HepG2 (cell line): ENCODE results near the gene C1orf141. TPM values are rescaled to one million over a fixed set of nuclear protein-coding genes. Genes with fewer than 3 reads are reported as not detected.
A peak's percentile ranks its signal among the peaks of the same experiment; 100 is the strongest.

Source experiments
- ATAC-seq: fragments of 200-7000 bp; cut with Tn5 transposase; 3 replicates; pipeline ENCODE4 v1.9.1; 2020; ENCODE audit warnings: mild to moderate bottlenecking, moderate library complexity
- BruUV-seq: library from RNA; stranded (reverse); fragments of 400-500 nt; replicated peaks from 2 replicates; lab custom pipeline; 2021; lab: Mats Ljungman, UMichigan
- CTCF ChIA-PET: fragments of 300-600 bp; formaldehyde crosslinking; extraction: SDS; loops from one replicate; lab custom pipeline; 2021; ENCODE audit warnings: low total read pairs, inconsistent platforms, low intra/inter-chr PET ratio; lab: Yijun Ruan, JAX
- POLR2A ChIA-PET: fragments of 350-600 bp; sonication (Branson Sonifier 250); formaldehyde crosslinking; loops from one replicate; lab custom pipeline; 2020; ENCODE audit warnings: antibody characterized with exemption, inconsistent platforms; lab: Yijun Ruan, JAX
- DNase-seq: peaks from one replicate; pipeline ENCODE4 v3.0.0-alpha.2; 2015; ENCODE audit warnings: low spot score
- FAIRE-seq: peaks from 3 replicates; lab custom pipeline; 2011; peaks lifted over from hg19 to GRCh38; lab: Jason Lieb, UNC
- H2AFZ ChIP-seq: one replicate; pipeline ENCODE4 v1.6.1; 2011; ENCODE audit warnings: low read length, inconsistent platforms
- H3K27ac ChIP-seq: fragments of 300-600 bp; 3 replicates; pipeline ENCODE4 v1.8.0; 2011; ENCODE audit warnings: mixed run types, mild to moderate bottlenecking, mixed read lengths, low read length, inconsistent platforms; ENCODE audit not compliant: insufficient read depth; ENCODE audit errors: extremely low read length
- H3K27me3 ChIP-seq, 2 experiments: fragments of 200-600 bp in 1 of 2; 2 replicates in 1 of 2; 3 replicates in 1 of 2; pipeline versions ENCODE4 v1.6.0 to v1.8.0; 2011; ENCODE audit warnings: low read length in 2 of 2, mild to moderate bottlenecking in 2 of 2, moderate library complexity in 2 of 2, inconsistent platforms in 1 of 2; ENCODE audit not compliant: insufficient read depth in 2 of 2, control insufficient read depth in 1 of 2
- H3K36me3 ChIP-seq, 2 experiments: fragments of 200-600 bp in 1 of 2; replicated peaks in 1 of 2; 2 replicates in 1 of 2; 3 replicates in 1 of 2; pipeline versions ENCODE4 v1.5.1 to v1.8.0; 2011; ENCODE audit warnings: low read length in 2 of 2, inconsistent platforms in 1 of 2; ENCODE audit not compliant: insufficient read depth in 2 of 2, control insufficient read depth in 1 of 2
- H3K4me1 ChIP-seq: 2 replicates; pipeline ENCODE4 v1.5.1; 2012; ENCODE audit warnings: low read length, inconsistent platforms; ENCODE audit not compliant: insufficient read depth
- H3K4me2 ChIP-seq: 2 replicates; pipeline ENCODE4 v1.6.0; 2011; ENCODE audit warnings: low read depth, low read length, inconsistent platforms
- H3K4me3 ChIP-seq, 3 experiments: fragments of 200-600 bp in 1 of 3; sonication (generic), shearing (Covaris generic) in 1 of 3; replicated peaks in 1 of 3; 2 replicates each; pipeline ENCODE4 v1.5.1; 2011 to 2016; ENCODE audit warnings: low read length in 3 of 3, inconsistent platforms in 2 of 3, low read depth in 2 of 3, mild to moderate bottlenecking in 2 of 3, control low read depth in 1 of 3, mixed read lengths in 1 of 3; ENCODE audit not compliant: insufficient read depth in 1 of 3
- H3K79me2 ChIP-seq: one replicate; pipeline ENCODE4 v1.6.1; 2011; ENCODE audit warnings: low read length, inconsistent platforms; ENCODE audit not compliant: insufficient read depth
- H3K9ac ChIP-seq: 2 replicates; pipeline ENCODE4 v1.6.0; 2011; ENCODE audit warnings: mild to moderate bottlenecking, low read depth, low read length, inconsistent platforms; ENCODE audit not compliant: insufficient read depth
- H3K9me3 ChIP-seq: 2 replicates; pipeline ENCODE4 v1.5.1; 2012; ENCODE audit warnings: mild to moderate bottlenecking, low read length
- H4K20me1 ChIP-seq: 2 replicates; pipeline ENCODE4 v1.6.0; 2011; ENCODE audit warnings: inconsistent platforms, mild to moderate bottlenecking, low read length, moderate library complexity; ENCODE audit not compliant: insufficient read depth
- HNF1A ChIP-seq, 2 experiments: sonication (generic) in 1 of 2; formaldehyde crosslinking in 1 of 2; IDR thresholded peaks; 2 replicates each; pipeline versions ENCODE4 v1.4.0 to v1.6.1; 2016 to 2020; ENCODE audit warnings: borderline replicate concordance in 1 of 2, low read depth in 1 of 2, mild to moderate bottlenecking in 1 of 2, missing genetic modification reagents in 1 of 2
- HNF4A ChIP-seq: sonication (generic); formaldehyde crosslinking; IDR thresholded peaks from 2 replicates; pipeline ENCODE4 v1.4.0; 2020; ENCODE audit warnings: missing genetic modification reagents
- MAFK ChIP-seq, 2 experiments: IDR thresholded peaks in 1 of 2; conservative IDR thresholded peaks in 1 of 2; 2 replicates each; pipeline ENCODE4 v1.6.1; 2011; ENCODE audit warnings: improper control_type of control experiment in 2 of 2, low read length in 2 of 2
- RFXANK ChIP-seq: IDR thresholded peaks from 2 replicates; pipeline ENCODE4 v1.6.1; 2016
- ZMYM3 ChIP-seq: sonication (generic); formaldehyde crosslinking; IDR thresholded peaks from 2 replicates; pipeline ENCODE4 v1.5.1; 2020; ENCODE audit warnings: mild to moderate bottlenecking, missing genetic modification reagents
- WGBS: methylation state at CpG from one replicate; pipeline ENCODE4 v1.1.6; 2017; ENCODE audit warnings: low lambda C conversion rate; 5-methylcytosine and 5-hydroxymethylcytosine counted together
- in situ Hi-C: cut with HindIII; loops from 2 replicates; pipeline ENCODE4 v1.10.0; 2017; ENCODE audit warnings: low pct_unique_long_range_greater_than_20kb; ENCODE audit not compliant: extremely low pct_ligation_motif_present
- intact Hi-C: fragments of 100-400 bp; cut with micrococcal nuclease; formaldehyde crosslinking; loops from one replicate; pipeline ENCODE4 v1.10.0; 2022; ENCODE audit not compliant: unreplicated experiment
- polyA plus RNA-seq, 8 experiments: library from polyadenylated mRNA; depleted of rRNA in 3 of 8; stranded (reverse) in 7 of 8; unstranded in 1 of 8; fragments of >200 nt; fragmentation: Illumina TruSeq in 4 of 8; extraction: Trizol in 4 of 8; gene quantifications; 2 replicates each; pipeline versions ENCODE4 v1.2.1 to v1.2.3, GENCODE V29; 2011 to 2016; ENCODE audit warnings: low read depth in 4 of 8, missing spikeins in 1 of 8, mixed read lengths in 1 of 8; ENCODE audit not compliant: insufficient read depth in 1 of 8
- total RNA-seq, 5 experiments: library from RNA; depleted of rRNA; stranded (reverse); fragments of >200 nt; fragmentation: Illumina TruSeq; extraction: Trizol; gene quantifications; 2 replicates each; pipeline ENCODE4 v1.2.3, GENCODE V29; 2016; ENCODE audit warnings: low read depth in 1 of 5

The C1orf141 gene
- total and polyA plus RNA-seq, 2 of the 13 experiments (the other 11 are each of a cell fraction or from before 2014, with no cell fraction given), result not detected

GRCh38 chr1:67140460-67140859 is 5.7 kb upstream of the C1orf141 start:
- POLR2A ChIA-PET, result no interaction called here
- intact Hi-C loops, result loop anchor here (10.0 kb wide), 1 partner anchor 206 kb away; no protein-coding TSS in a partner anchor
- Histone ChIP-seq H3K36me3 (no peaks in the 10 kb centered on the region), H4K20me1 (no peaks in the 10 kb centered on the region), H3K4me2 (no peak overlapping the region)
- WGBS, result 53% methylated on average over 2 of the region's 2 CpGs
- no TSS peak for BruUV-seq
- TF ChIP-seq MAFK (conservative IDR thresholded peaks at IDR 0.05 in 1 of 2, IDR thresholded peaks at IDR 0.05 in 1 of 2; ENCODE audit: low read length in 2 of 2), result peak in 1 of 2 experiments; percentile 32; a peak in 1 of 4 replicates
- TF ChIP-seq RFXANK (CRISPR knock-in tag), result no peak
- TF ChIP-seq, all 625 proteins: peak for 1
- Histone ChIP-seq H3K27me3 (no peaks in the 10 kb centered on the region), H3K9me3 (no peaks in the 10 kb centered on the region), H3K4me3 (no peak overlapping the region), H2AFZ (no peak overlapping the region), H3K4me1 (peaks cover 19% of the 10 kb centered on the region), H3K79me2 (no peaks in the 10 kb centered on the region), H3K27ac (no peak overlapping the region), H3K9ac (no peak overlapping the region)
- CTCF ChIA-PET, result no interaction called here
- FAIRE-seq, result no peak
- in situ Hi-C loops, result loop anchor here (10.0 kb wide), 1 partner anchor 376 kb away; no protein-coding TSS in a partner anchor
- DNase-seq, result no peak
- ATAC-seq, result no peak

GRCh38 chr1:67138813-67139499 is 4.2 kb upstream of the C1orf141 start:
- Histone ChIP-seq H3K27me3 (no peaks in the 10 kb centered on the region), H3K79me2 (no peaks in the 10 kb centered on the region), H3K4me3 (peak overlapping the region in 2 of 3 experiments; percentile 10 to 31; a peak in 2 of 6 replicates), H3K9me3 (no peaks in the 10 kb centered on the region), H3K27ac (no peak overlapping the region), H2AFZ (no peak overlapping the region), H3K36me3 (no peaks in the 10 kb centered on the region), H3K4me1 (peaks cover 19% of the 10 kb centered on the region), H3K4me2 (peak overlapping the region; percentile 56), H4K20me1 (no peaks in the 10 kb centered on the region), H3K9ac (no peak overlapping the region)
- intact Hi-C loops (loop anchor here (2.0 kb wide), 1 partner anchor 84 kb away; the partner anchor contains the start of gene SLC35D1), in situ Hi-C loops (no loop called here)
- CTCF ChIA-PET, result no interaction called here
- FAIRE-seq, result peak; percentile 42
- peak; percentile 16 for DNase-seq
- peak; percentile 94 for ATAC-seq
- TF ChIP-seq HNF4A, result peak; percentile 15; the same call in 1 of the 2 replicates
- TF ChIP-seq ZMYM3 (CRISPR knock-in tag), result no peak
- peak; percentile 46 for TF ChIP-seq HNF1A (IDR thresholded peaks at IDR 0.05; ENCODE audit: low read depth)
- peak; percentile 34; the same call in 1 of the 2 replicates for TF ChIP-seq HNF1A (CRISPR knock-in tag; IDR thresholded peaks at IDR 0.05; ENCODE audit: borderline replicate concordance)
- POLR2A ChIA-PET, result no interaction called here
- TSS peak; percentile 54 for BruUV-seq
- WGBS, result 10% methylated on average over 3 of the region's 3 CpGs
